ENCODE data around the gene CTSA.
A peak's percentile ranks its signal among the peaks of the same experiment; 100 is the strongest.

The CTSA gene

DNA sequence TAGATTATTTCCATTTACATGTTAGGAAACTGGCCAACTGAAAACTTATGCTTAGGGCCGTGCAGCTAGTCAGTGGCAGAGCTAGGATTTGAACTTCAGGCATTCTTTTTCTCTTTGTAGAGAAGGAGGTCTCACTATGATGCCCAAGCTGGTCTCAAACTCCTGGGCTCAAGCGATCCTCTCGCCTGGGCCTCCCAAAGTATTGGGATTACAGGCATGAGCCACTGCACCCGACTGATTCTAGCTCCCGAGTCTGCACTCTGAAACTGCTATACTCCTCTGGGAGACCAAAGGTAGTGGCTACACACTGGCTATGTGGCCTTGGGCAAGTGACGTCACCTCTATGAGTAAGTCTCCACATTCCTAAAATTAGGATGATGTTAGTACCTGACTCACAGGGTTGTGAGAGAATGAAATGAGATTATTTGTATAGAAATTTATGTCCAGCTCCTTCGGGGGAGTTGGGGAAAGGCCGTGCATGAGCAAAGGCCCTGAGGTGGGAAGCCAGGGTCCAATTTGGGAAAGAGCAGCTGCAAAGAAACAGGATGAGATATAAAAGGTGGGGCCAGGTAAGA lies 14.5 kb downstream of the CTSA start:
- DNase-seq (ENCODE audit: low read depth), result no peak
- TF ChIP-seq, protein P1, sequence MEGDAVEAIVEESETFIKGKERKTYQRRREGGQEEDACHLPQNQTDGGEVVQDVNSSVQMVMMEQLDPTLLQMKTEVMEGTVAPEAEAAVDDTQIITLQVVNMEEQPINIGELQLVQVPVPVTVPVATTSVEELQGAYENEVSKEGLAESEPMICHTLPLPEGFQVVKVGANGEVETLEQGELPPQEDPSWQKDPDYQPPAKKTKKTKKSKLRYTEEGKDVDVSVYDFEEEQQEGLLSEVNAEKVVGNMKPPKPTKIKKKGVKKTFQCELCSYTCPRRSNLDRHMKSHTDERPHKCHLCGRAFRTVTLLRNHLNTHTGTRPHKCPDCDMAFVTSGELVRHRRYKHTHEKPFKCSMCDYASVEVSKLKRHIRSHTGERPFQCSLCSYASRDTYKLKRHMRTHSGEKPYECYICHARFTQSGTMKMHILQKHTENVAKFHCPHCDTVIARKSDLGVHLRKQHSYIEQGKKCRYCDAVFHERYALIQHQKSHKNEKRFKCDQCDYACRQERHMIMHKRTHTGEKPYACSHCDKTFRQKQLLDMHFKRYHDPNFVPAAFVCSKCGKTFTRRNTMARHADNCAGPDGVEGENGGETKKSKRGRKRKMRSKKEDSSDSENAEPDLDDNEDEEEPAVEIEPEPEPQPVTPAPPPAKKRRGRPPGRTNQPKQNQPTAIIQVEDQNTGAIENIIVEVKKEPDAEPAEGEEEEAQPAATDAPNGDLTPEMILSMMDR (conservative IDR thresholded peaks at IDR 0.05; ENCODE audit: low read depth, low read length), result no peak

DNA sequence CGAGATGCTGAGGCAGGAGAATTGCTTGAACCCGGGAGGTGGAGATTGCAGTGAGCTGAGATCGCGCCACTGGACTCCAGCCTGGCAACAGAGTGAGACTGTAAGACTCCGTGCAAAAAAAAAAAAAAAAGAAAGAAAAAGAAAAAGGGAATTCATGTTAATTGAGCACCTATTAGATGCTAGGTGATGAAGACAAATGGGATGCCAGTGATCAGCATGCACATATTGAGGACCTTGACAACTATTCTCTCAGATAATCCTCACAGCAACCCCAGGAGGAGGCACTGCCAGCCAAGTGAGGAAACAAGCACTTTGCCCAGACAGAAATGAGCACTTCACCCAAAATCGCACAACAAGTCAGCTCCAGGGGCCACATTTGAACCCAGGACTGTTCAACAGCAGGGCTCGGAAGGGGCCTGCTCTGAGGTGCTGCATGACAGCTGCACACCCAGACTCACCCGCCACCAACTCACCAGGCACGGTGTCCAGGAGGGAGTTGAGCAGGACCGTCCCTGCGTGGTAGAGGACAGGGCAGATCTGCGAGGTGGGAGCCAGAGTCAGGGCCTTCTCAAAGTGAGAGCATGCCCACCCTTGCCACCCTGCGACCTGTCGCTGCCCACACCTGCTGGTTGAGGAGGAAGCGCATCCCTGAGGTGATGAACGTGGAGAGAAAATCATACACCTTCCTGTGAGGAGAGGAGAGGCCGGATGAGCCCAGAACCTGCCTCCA lies 16.2 kb downstream of the CTSA start:
- TF ChIP-seq, protein P1 (conservative IDR thresholded peaks at IDR 0.05; ENCODE audit: low read depth, low read length), result no peak
- DNase-seq (ENCODE audit: low read depth), result no peak
- H3K4me3 ChIP-seq (ENCODE audit: low read length), result no peak overlapping the region

More for the DNA sequence above, 14.5 kb downstream of the CTSA start:
- no peak overlapping the region for H3K4me3 ChIP-seq (ENCODE audit: low read length)

DNA sequence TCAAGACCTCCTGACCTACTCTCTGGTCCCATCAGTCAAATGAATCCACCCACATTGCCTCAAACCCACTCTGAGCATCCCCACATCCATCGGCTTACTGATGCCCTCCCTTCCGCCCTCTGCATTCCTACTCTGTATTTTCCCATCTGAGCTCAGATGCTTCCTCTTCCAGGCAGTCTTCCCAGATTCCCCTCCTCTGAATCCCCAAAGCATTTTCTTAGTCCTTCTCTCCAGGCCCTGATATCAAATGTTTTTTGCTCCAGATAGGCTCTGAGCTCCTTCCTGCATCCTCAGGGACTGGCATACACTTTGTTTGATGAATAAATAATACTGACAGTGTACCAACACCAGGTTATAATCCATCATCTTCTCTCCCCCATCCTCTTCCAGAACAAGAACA lies 16.9 kb downstream of the CTSA start:
- no peak overlapping the region for H3K4me3 ChIP-seq (ENCODE audit: low read length)
- TF ChIP-seq, protein P1 (conservative IDR thresholded peaks at IDR 0.05; ENCODE audit: low read depth, low read length), result no peak

DNA sequence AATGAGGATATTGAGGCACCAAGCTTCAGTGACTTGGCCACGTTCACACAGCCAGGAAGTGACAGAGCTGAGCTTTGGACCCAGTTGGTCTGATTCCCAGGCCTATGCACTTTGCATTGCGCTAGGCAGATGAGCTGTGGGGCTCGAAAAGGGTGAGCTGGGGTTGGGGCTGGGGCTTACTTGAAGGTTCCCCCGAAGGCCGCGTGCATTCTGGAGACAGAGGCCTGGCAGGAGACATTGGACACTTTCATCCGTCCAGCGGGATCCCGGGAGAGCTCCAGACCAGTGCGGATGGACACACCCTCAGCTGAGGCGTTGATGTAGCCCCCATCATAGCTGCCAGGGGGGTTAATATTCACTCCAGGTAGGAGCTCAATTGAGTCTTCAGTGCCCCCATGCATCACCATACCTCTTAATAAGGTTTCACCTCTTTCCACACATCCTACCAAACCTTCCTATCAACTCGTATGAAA lies 18.2 kb downstream of the CTSA start:
- no peak for DNase-seq (ENCODE audit: low read depth)
- TF ChIP-seq, protein P1 (conservative IDR thresholded peaks at IDR 0.05; ENCODE audit: low read depth, low read length), result no peak
- no peak overlapping the region for H3K4me3 ChIP-seq (ENCODE audit: low read length)

More for the DNA sequence above, 16.9 kb downstream of the CTSA start:
- DNase-seq (ENCODE audit: low read depth), result no peak

DNA sequence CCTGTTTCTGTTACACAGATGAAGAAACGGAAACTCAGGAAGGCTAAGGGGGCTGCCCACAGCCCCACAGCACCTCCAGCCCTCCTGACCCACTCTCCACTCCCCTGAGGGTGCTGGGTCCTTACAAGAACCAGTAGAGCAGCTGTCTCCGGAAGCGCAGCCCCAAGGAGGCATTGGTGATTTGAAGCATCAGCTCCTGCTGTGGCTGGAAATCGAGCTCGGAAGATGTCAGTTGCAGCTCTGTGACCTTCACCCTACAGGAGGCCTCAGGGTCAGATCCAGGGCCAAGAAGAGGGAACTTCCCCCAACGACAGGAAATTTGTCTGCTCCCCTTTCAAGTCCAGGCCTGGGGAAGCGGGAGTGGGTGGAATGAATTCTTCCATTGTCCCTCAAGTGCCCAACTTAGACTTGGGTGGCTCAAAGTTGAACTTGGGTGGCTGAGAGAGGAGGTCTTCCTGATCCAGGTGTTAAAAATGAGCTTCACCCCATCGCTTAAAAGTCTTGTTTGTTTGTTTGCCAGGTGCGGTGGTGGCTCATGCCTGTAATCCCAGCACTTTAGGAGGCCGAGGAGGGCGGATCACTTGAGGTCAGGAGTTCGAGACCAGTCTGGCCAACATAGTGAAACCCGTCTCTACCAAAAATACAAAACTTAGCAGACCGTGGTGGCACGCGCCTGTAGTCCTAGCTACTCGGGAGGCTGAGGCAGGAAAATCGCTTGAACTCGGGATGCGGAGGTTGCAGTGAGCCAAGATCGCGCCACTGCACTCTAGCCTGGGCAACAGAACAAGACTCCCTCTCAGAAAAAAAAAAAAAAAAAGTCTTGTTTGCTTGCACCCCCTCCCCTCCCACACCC lies 18.9 kb downstream of the CTSA start:
- TF ChIP-seq, protein P1 (conservative IDR thresholded peaks at IDR 0.05; ENCODE audit: low read depth, low read length), result no peak
- peak overlapping the region; percentile 32 for H3K4me3 ChIP-seq (ENCODE audit: low read length)
- no peak for DNase-seq (ENCODE audit: low read depth)

DNA sequence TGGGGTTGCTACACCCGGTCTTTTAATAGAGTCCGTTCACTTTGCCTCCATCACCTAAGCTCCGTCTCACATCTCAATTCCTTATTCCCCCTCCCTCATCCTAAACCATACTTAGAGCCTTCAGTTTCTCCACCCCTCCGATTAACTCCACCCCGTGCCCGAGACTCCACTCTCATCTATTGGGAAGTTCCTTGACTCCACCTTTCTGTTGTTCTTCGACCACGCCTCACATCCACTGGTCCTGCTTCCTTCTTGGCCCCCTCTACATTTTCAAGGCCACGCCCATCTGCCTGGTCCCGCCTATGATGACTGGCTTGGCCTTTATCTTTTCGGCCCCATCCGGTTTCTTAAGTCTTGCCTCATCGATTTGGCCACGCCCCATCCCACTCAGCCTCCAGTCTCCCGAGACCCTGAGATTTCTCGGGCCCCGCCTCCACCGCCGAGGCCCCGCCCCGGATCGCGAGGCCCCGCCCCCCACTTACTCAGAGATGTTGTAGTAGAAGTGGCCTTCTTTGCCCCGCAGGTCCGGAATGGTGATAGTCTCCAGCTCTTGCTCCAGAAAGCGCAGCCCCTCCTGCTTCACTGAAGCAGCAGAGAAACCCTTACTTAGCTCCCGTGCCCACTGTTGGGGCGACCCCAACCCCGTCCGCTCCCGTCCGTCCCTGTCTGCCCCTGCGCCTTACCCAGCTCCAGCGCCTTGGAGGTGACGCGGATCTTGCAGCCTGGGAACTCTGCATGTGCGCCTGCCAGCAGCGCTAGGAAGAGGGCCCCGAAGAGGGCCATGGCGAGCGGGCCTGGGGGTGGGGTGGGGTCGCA lies 19.7 kb downstream of the CTSA start:
- peak; percentile 99 for DNase-seq (ENCODE audit: low read depth)
- TF ChIP-seq, protein P1 (conservative IDR thresholded peaks at IDR 0.05; ENCODE audit: low read depth, low read length), result no peak
- peak overlapping the region; percentile 66 for H3K4me3 ChIP-seq (ENCODE audit: low read length)
